LNCaP clone FGC (cell line): ENCODE results near the gene ATP8B4.

Source experiments
- DNase-seq: peaks from one replicate; pipeline ENCODE4 v3.0.0-alpha.2; 2011; ENCODE audit warnings: low read depth
- H3K4me3 ChIP-seq: 2 replicates; pipeline ENCODE4 v1.5.1; 2011; ENCODE audit warnings: mild to moderate bottlenecking, low read depth, low read length, control low read depth
- TF ChIP-seq, protein P1 (sequence below): IDR thresholded peaks from 2 replicates; pipeline ENCODE4 v1.5.1; 2012; ENCODE audit warnings: mild to moderate bottlenecking; ENCODE audit not compliant: control insufficient read depth, insufficient read depth; ENCODE audit errors: extremely low read depth

Gene ATP8B4

DNA sequence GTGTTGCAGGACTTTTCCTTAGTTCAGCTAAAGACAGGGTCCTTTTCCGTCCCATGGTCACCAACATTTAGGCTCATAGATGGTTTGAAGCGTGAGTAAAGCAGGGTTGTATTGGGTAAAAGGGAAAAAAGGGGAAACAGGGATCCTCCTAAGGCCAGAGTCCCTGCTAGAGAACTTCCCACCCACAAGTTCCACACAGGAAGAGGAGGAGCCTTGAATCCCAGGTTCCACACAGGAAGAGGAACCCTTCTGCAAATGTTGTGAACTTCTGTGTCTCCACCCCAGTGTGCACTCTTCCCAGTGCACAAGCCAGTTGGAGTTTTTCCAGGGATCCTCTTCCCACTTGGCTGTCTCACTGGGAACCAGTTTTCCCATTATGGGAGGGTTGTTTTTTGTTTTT is 27.6 kb upstream of the ATP8B4 start:
- TF ChIP-seq, protein P1, sequence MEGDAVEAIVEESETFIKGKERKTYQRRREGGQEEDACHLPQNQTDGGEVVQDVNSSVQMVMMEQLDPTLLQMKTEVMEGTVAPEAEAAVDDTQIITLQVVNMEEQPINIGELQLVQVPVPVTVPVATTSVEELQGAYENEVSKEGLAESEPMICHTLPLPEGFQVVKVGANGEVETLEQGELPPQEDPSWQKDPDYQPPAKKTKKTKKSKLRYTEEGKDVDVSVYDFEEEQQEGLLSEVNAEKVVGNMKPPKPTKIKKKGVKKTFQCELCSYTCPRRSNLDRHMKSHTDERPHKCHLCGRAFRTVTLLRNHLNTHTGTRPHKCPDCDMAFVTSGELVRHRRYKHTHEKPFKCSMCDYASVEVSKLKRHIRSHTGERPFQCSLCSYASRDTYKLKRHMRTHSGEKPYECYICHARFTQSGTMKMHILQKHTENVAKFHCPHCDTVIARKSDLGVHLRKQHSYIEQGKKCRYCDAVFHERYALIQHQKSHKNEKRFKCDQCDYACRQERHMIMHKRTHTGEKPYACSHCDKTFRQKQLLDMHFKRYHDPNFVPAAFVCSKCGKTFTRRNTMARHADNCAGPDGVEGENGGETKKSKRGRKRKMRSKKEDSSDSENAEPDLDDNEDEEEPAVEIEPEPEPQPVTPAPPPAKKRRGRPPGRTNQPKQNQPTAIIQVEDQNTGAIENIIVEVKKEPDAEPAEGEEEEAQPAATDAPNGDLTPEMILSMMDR = no peak
- no peak overlapping the region for H3K4me3 ChIP-seq
- DNase-seq = no peak

DNA sequence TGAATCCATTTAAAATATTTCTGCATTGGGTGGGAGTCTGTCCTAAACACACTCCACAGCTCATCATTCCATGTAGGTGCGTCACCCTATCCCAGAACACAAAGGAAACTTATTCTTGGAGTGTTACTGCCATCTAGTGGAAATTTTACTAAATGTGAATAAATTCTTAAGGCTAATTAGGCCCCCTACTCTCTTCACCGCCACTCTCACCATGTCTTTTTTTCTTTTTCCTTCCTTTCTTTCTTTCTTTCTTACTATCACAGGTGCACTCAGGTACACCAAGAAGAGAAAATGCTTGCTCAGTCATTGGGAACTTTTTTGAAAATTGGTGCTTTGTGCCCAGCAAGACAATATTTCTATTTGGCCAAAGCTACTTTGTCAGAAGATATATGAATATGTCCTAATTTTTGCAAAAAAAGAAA is 26.4 kb upstream of the ATP8B4 start:
- no peak overlapping the region for H3K4me3 ChIP-seq
- DNase-seq = peak; percentile 54
- TF ChIP-seq, protein P1 = peak; percentile 51

DNA sequence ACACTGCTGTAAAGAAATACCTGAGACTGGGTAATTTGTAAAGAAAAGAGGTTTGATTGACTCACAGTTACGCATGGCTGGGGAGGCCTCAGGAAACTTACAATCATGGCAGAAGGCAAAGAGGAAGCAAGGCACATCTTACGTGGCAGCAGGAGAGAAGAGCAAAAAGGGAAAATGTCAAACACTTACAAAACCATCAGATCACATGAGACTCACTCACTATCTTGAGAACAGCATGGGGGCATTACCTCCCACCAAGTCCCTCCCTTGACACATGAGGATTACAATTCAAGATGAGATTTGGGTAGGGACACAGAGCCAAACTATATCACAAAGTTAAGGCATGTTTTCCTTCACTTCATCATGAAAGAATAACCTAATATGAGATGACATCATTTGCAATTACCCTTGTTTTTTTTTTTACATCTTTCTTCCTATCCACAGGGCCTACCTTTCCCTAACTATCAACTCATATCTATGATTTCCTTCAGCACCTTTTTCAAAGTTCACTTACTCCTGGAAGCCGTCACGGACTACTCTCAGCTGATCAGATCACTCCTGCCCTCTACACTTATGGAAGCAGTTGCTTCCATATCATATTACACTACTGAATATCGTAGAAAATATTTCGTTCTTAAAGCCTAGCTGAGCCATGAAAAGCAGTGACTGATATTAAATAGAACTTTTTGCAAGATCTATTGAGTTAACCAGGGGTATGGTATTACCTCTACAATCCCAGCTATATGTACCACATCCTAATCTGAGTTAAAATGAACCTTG is 25.5 kb upstream of the ATP8B4 start:
- no peak overlapping the region for H3K4me3 ChIP-seq
- TF ChIP-seq, protein P1 = no peak
- no peak for DNase-seq

DNA sequence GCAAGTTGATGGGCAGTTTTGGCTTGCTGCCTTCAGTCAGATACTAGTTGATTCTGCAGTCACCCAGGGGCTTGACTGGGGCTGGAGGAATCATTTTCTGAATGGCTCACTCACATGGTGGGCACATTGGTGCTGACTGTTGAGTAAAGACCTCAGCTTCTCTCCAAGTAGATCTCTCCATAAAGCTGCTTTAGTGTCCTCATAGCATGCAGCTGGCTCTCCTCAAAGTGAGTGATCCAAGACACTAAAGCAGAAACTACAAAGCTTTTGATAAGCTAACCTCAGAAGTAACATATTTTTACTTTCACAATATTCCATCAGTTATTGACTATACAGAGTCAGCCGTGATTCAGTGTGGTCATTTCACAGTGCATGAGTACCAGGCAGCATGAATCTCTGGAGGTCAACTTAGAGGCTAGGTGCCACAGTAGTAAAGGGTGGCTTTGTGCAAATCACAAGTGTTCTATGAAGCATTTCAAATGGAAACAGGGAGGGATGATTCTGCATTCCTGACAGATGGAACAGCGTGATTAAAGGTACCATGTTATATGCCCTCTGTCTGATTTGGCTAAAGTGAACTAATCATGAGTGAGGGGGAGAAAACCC is 24.3 kb upstream of the ATP8B4 start:
- DNase-seq = no peak
- no peak overlapping the region for H3K4me3 ChIP-seq
- TF ChIP-seq, protein P1 = no peak

DNA sequence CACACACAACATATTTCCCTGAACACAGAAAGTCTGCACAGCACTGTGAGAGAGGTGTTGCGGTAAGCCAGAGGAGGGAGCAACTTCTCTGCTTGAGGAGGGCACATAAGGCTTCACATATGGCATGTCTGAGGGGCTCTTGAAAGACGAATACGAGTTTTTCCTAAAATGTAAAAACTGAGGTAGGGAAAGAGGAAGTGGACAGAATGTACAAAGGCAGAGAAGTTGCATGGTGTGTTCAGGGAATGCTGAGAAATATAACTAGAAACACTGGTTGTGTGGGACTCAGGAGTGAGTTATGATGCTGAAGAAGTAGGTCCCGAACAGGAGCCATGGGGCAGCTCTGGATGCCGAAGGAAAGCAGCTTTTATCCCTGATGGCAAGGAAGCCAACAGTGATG is 22.8 kb upstream of the ATP8B4 start:
- no peak overlapping the region for H3K4me3 ChIP-seq
- TF ChIP-seq, protein P1 = no peak
- no peak for DNase-seq

DNA sequence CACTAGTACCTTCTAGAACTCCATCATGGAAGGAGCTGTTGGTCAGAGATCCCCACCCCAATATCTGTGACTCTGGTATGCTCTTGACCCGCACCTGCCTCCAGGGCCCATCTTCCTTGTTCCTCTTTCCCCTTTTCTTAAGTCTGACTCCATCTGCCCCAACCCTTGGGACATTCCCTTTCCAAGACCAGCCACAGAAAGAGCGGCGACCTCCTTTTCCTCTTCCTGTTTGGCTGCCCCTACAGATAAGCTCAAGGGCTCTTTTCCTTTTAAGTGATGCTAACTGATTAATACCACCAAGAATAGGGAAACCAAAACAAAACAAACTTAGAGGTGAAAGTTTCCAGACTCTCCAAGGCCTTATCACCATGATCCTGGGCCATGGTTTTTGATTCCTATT is 21.9 kb upstream of the ATP8B4 start:
- DNase-seq = no peak
- H3K4me3 ChIP-seq = no peak overlapping the region
- TF ChIP-seq, protein P1 = no peak
